Neural cell (in vitro differentiated cells): ENCODE measurements around the gene ANO9. TPM values are rescaled to one million over a fixed set of nuclear protein-coding genes. Genes with fewer than 3 reads are reported as not detected.

Source experiments
- H2AFZ ChIP-seq: fragments of 200-600, 300-800 bp; sonication (generic), shearing (Covaris generic); 2 replicates; pipeline ENCODE4 v1.6.0; 2014; ENCODE audit warnings: low read depth, mild to moderate bottlenecking, antibody characterized with exemption, low read length, moderate library complexity
- H3F3A ChIP-seq: fragments of 200-600 bp; shearing (Covaris generic); 2 replicates; pipeline ENCODE4 v1.6.1; 2016; ENCODE audit warnings: mild to moderate bottlenecking, moderate library complexity, mixed read lengths, antibody characterized with exemption, low read length; ENCODE audit not compliant: insufficient read depth, poor library complexity, severe bottlenecking
- H3K27ac ChIP-seq: fragments of 200-600, 300-800 bp; sonication (generic), shearing (Covaris generic); 2 replicates; pipeline ENCODE4 v1.5.1; 2014; ENCODE audit warnings: mild to moderate bottlenecking, low read length, moderate library complexity
- H3K27me3 ChIP-seq: fragments of 300-800, 200-600 bp; sonication (generic), shearing (Covaris generic); 2 replicates; pipeline ENCODE4 v1.6.0; 2014; ENCODE audit warnings: mild to moderate bottlenecking, low read depth, low read length, moderate library complexity; ENCODE audit not compliant: insufficient read depth
- H3K36me3 ChIP-seq: fragments of 300-800, 200-600 bp; sonication (generic), shearing (Covaris generic); 2 replicates; pipeline ENCODE4 v1.5.1; 2014; ENCODE audit warnings: mild to moderate bottlenecking, antibody characterized with exemption, low read length, moderate library complexity; ENCODE audit not compliant: insufficient read depth
- H3K4me2 ChIP-seq: fragments of 300-800, 200-600 bp; sonication (generic), shearing (Covaris generic); 2 replicates; pipeline ENCODE4 v1.6.0; 2014; ENCODE audit warnings: mild to moderate bottlenecking, low read length
- H3K4me3 ChIP-seq: fragments of 300-800, 200-600 bp; sonication (generic), shearing (Covaris generic); 2 replicates; pipeline ENCODE4 v1.5.1; 2014; ENCODE audit warnings: mild to moderate bottlenecking, low read length, moderate library complexity
- H3K79me2 ChIP-seq: fragments of 200-600 bp; shearing (Covaris generic); replicated peaks from 2 replicates; pipeline ENCODE4 v1.6.0; 2014; ENCODE audit warnings: mild to moderate bottlenecking, low read length, moderate library complexity; ENCODE audit not compliant: insufficient read depth
- H3K9ac ChIP-seq: fragments of 300-800, 200-600 bp; sonication (generic), shearing (Covaris generic); 2 replicates; pipeline ENCODE4 v1.6.1; 2016; ENCODE audit warnings: mild to moderate bottlenecking, low read length, mixed read lengths
- H3K9me2 ChIP-seq: fragments of 200-600 bp; shearing (Covaris generic); 2 replicates; pipeline ENCODE4 v1.6.1; 2016; ENCODE audit warnings: mild to moderate bottlenecking, low read length, mixed read lengths; ENCODE audit not compliant: insufficient read depth
- H3K9me3 ChIP-seq: fragments of 200-600, 300-800 bp; sonication (generic), shearing (Covaris generic); 2 replicates; pipeline ENCODE4 v1.6.1; 2016; ENCODE audit warnings: mild to moderate bottlenecking, mixed run types, low read length, moderate library complexity, mixed read lengths
- H4K20me1 ChIP-seq: fragments of 200-600 bp; shearing (Covaris generic); 2 replicates; pipeline ENCODE4 v1.6.1; 2016; ENCODE audit warnings: mild to moderate bottlenecking, mixed run types; ENCODE audit not compliant: insufficient read depth
- CTCF ChIP-seq: fragments of 450-650 bp; IDR thresholded peaks from 2 replicates; pipeline ENCODE4 v1.5.1; 2014; ENCODE audit warnings: antibody characterized with exemption, mild to moderate bottlenecking, moderate library complexity; ENCODE audit not compliant: poor library complexity, severe bottlenecking
- EP300 ChIP-seq: fragments of 450-650 bp; conservative IDR thresholded peaks from 2 replicates; pipeline ENCODE4 v1.6.1; 2014; ENCODE audit warnings: antibody characterized with exemption, mild to moderate bottlenecking, moderate library complexity; ENCODE audit not compliant: poor library complexity, severe bottlenecking
- EZH2 ChIP-seq: fragments of 200-600, 300-800 bp; shearing (Covaris generic), sonication (generic); IDR thresholded peaks from 2 replicates; pipeline ENCODE4 v1.6.1; 2014; ENCODE audit warnings: antibody characterized with exemption, low read length, borderline replicate concordance, mild to moderate bottlenecking; ENCODE audit not compliant: insufficient read depth, poor library complexity, severe bottlenecking
- MXI1 ChIP-seq: fragments of 450-650 bp; conservative IDR thresholded peaks from 2 replicates; pipeline ENCODE4 v1.6.1; 2014; ENCODE audit warnings: antibody characterized with exemption, mild to moderate bottlenecking; ENCODE audit not compliant: poor library complexity, severe bottlenecking
- POLR2AphosphoS5 ChIP-seq: IDR thresholded peaks from 2 replicates; pipeline ENCODE4 v1.6.1; 2012
- RAD21 ChIP-seq: fragments of 450-650 bp; conservative IDR thresholded peaks from 2 replicates; pipeline ENCODE4 v1.6.1; 2014; ENCODE audit warnings: antibody characterized with exemption, mild to moderate bottlenecking, moderate library complexity
- SMC3 ChIP-seq: fragments of 450-650 bp; conservative IDR thresholded peaks from 2 replicates; pipeline ENCODE4 v1.6.1; 2014; ENCODE audit warnings: antibody characterized with exemption, mild to moderate bottlenecking, moderate library complexity; ENCODE audit not compliant: poor library complexity
- TAF1 ChIP-seq: IDR thresholded peaks from 2 replicates; pipeline ENCODE4 v1.6.1; 2012; ENCODE audit warnings: low read depth
- polyA plus RNA-seq: library from polyadenylated mRNA; depleted of rRNA; stranded (reverse); fragments of >200 nt; gene quantifications from 2 replicates; pipeline ENCODE4 v1.2.3, GENCODE V29; 2014
- TF ChIP-seq, protein P1 (sequence below): IDR thresholded peaks from 2 replicates; pipeline ENCODE4 v1.6.1; 2012; ENCODE audit warnings: borderline replicate concordance

The ANO9 gene
- polyA plus RNA-seq, 1 donor from 2014 or later, result not detected

- no peaks in the 10 kb centered on the region for H3K36me3 ChIP-seq
- no peaks in the 10 kb centered on the region for H3K9me2 ChIP-seq
- H3K27me3 ChIP-seq, result no peaks in the 10 kb centered on the region
- H3K9me3 ChIP-seq, result no peaks in the 10 kb centered on the region
- no peaks in the 10 kb centered on the region for H3F3A ChIP-seq
- no peak overlapping the region for H3K9ac ChIP-seq
- H4K20me1 ChIP-seq, result no peaks in the 10 kb centered on the region
- H3K4me2 ChIP-seq, result no peak overlapping the region
- no peaks in the 10 kb centered on the region for H3K79me2 ChIP-seq
- TF ChIP-seq TAF1 (no peak), MXI1 (no peak), CTCF (no peak), RAD21 (no peak), EP300 (no peak), POLR2AphosphoS5 (no peak), EZH2 (no peak), SMC3 (no peak)
- TF ChIP-seq, protein P1, sequence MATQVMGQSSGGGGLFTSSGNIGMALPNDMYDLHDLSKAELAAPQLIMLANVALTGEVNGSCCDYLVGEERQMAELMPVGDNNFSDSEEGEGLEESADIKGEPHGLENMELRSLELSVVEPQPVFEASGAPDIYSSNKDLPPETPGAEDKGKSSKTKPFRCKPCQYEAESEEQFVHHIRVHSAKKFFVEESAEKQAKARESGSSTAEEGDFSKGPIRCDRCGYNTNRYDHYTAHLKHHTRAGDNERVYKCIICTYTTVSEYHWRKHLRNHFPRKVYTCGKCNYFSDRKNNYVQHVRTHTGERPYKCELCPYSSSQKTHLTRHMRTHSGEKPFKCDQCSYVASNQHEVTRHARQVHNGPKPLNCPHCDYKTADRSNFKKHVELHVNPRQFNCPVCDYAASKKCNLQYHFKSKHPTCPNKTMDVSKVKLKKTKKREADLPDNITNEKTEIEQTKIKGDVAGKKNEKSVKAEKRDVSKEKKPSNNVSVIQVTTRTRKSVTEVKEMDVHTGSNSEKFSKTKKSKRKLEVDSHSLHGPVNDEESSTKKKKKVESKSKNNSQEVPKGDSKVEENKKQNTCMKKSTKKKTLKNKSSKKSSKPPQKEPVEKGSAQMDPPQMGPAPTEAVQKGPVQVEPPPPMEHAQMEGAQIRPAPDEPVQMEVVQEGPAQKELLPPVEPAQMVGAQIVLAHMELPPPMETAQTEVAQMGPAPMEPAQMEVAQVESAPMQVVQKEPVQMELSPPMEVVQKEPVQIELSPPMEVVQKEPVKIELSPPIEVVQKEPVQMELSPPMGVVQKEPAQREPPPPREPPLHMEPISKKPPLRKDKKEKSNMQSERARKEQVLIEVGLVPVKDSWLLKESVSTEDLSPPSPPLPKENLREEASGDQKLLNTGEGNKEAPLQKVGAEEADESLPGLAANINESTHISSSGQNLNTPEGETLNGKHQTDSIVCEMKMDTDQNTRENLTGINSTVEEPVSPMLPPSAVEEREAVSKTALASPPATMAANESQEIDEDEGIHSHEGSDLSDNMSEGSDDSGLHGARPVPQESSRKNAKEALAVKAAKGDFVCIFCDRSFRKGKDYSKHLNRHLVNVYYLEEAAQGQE, result no peak
- H3K4me3 ChIP-seq, result no peak overlapping the region
- no peak overlapping the region for H3K27ac ChIP-seq
- no peak overlapping the region for H2AFZ ChIP-seq
Observed at GRCh38 chr11:426851-427250, 15.0 kb downstream of the ANO9 start.

DNA sequence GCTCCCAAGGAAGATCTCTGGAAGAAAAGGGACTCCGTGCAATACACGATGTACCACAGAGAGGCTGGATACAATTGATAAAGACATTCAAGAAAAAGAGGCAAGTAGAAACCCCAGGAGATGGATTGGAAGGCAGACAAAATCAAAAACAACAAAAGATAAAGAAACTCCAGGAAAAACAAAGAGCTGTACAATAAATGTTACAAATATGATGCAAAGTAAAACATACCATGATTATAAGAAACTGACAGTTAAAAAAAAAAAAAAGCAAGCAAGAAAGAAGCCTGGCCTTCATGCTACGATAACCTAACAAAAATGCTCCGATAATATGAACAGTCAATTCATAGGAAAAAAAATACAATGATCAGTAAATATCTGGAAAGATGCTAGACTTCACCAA lies 16.5 kb downstream of the ANO9 start:
- H3K27me3 ChIP-seq, result no peaks in the 10 kb centered on the region

More for the DNA sequence above, 16.5 kb downstream of the ANO9 start:
- Histone ChIP-seq H3K4me3 (no peak overlapping the region), H3K9ac (no peak overlapping the region), H4K20me1 (no peaks in the 10 kb centered on the region), H3K9me3 (no peaks in the 10 kb centered on the region), H3K79me2 (no peaks in the 10 kb centered on the region), H3F3A (no peaks in the 10 kb centered on the region), H3K27ac (no peak overlapping the region), H3K9me2 (no peaks in the 10 kb centered on the region), H3K4me2 (no peak overlapping the region), H3K36me3 (no peaks in the 10 kb centered on the region), H2AFZ (no peak overlapping the region)
- TF ChIP-seq EP300, result no peak
- no peak for TF ChIP-seq TAF1
- TF ChIP-seq SMC3, result no peak
- no peak for TF ChIP-seq MXI1
- no peak for TF ChIP-seq RAD21
- no peak for TF ChIP-seq POLR2AphosphoS5
- TF ChIP-seq CTCF, result no peak
- no peak for TF ChIP-seq EZH2
- TF ChIP-seq, protein P1, result no peak
